K562 (cell line): Measurements from ENCODE around the gene SYCP3. TPM values are rescaled to one million over a fixed set of nuclear protein-coding genes. Genes with fewer than 3 reads are reported as not detected.

Source experiments
- ATAC-seq: fragments of 200-7000 bp; cut with Tn5 transposase; 3 replicates; pipeline ENCODE4 v1.9.1; 2020; ENCODE audit warnings: moderate library complexity
- BruUV-seq: library from RNA; stranded (reverse); fragments of 400-500 nt; replicated peaks from 2 replicates; lab custom pipeline; 2021; lab: Mats Ljungman, UMichigan
- CTCF ChIA-PET: fragments of 300-600 bp; formaldehyde crosslinking; extraction: SDS; loops from one replicate; lab custom pipeline; 2021; ENCODE audit warnings: low intra/inter-chr PET ratio; lab: Yijun Ruan, JAX
- POLR2A ChIA-PET: fragments of 300-600, 350-650 bp; sonication (Branson Sonifier 250); formaldehyde crosslinking; extraction: SDS; loops from one replicate; lab custom pipeline; 2021; ENCODE audit warnings: antibody characterized with exemption, inconsistent platforms; lab: Yijun Ruan, JAX
- DNase-seq, 4 experiments: peaks; one replicate each; pipeline versions ENCODE4 v3.0.0 to v3.0.0-alpha.2; 2011 to 2018; ENCODE audit warnings: low spot score in 3 of 4, mixed read lengths in 3 of 4; ENCODE audit errors: extremely low read depth in 1 of 4
- FAIRE-seq: peaks from 2 replicates; lab custom pipeline; 2011; peaks lifted over from hg19 to GRCh38; lab: Jason Lieb, UNC
- H2AFZ ChIP-seq: 2 replicates; pipeline ENCODE4 v1.6.0; 2011; ENCODE audit warnings: low read depth, low read length, control low read depth, inconsistent platforms
- H3K27ac ChIP-seq: fragments of 200-600 bp; 3 replicates; pipeline ENCODE4 v1.8.0; 2011; ENCODE audit warnings: low read depth, mild to moderate bottlenecking, control low read depth, inconsistent platforms, low read length, moderate library complexity, mixed read lengths; ENCODE audit errors: extremely low read depth
- H3K27me3 ChIP-seq, 2 experiments: fragments of 300-600 bp in 1 of 2; 2 replicates in 1 of 2; 3 replicates in 1 of 2; pipeline versions ENCODE4 v1.6.0 to v1.8.0; 2011; ENCODE audit warnings: inconsistent platforms in 2 of 2, low read length in 2 of 2, mild to moderate bottlenecking in 1 of 2, mixed read lengths in 1 of 2, moderate library complexity in 1 of 2; ENCODE audit not compliant: control insufficient read depth in 2 of 2, insufficient read depth in 2 of 2
- H3K36me3 ChIP-seq: fragments of 300-600 bp; 3 replicates; pipeline ENCODE4 v1.8.0; 2011; ENCODE audit warnings: mild to moderate bottlenecking, low read length, inconsistent platforms; ENCODE audit not compliant: control insufficient read depth, insufficient read depth
- H3K4me1 ChIP-seq, 2 experiments: fragments of 200-600 bp in 1 of 2; replicated peaks in 1 of 2; 2 replicates in 1 of 2; 3 replicates in 1 of 2; pipeline versions ENCODE4 v1.5.1 to v1.8.0; 2011; ENCODE audit warnings: inconsistent platforms in 2 of 2, low read length in 2 of 2, mild to moderate bottlenecking in 1 of 2, mixed read lengths in 1 of 2, moderate library complexity in 1 of 2; ENCODE audit not compliant: control insufficient read depth in 2 of 2, insufficient read depth in 2 of 2
- H3K4me2 ChIP-seq: 2 replicates; pipeline ENCODE4 v1.6.1; 2011; ENCODE audit warnings: low read length, control low read depth, inconsistent platforms, mixed read lengths; ENCODE audit not compliant: insufficient read depth
- H3K4me3 ChIP-seq: fragments of 200-600 bp; sonication (generic), shearing (Covaris generic); 2 replicates; pipeline ENCODE4 v1.5.1; 2016; ENCODE audit warnings: control low read depth, inconsistent platforms
- H3K79me2 ChIP-seq: fragments of 200-600 bp; 3 replicates; pipeline ENCODE4 v1.8.0; 2011; ENCODE audit warnings: low read length, inconsistent platforms; ENCODE audit not compliant: control insufficient read depth, insufficient read depth
- H3K9ac ChIP-seq, 2 experiments: 2 replicates each; pipeline versions ENCODE4 v1.6.0 to v1.6.1; 2011; ENCODE audit warnings: low read depth in 2 of 2, low read length in 2 of 2, control low read depth in 1 of 2, inconsistent platforms in 1 of 2, mild to moderate bottlenecking in 1 of 2, mixed read lengths in 1 of 2; ENCODE audit not compliant: insufficient read depth in 1 of 2
- H3K9me1 ChIP-seq: one replicate; pipeline ENCODE4 v1.6.0; 2011; ENCODE audit warnings: inconsistent platforms, mild to moderate bottlenecking, low read length, moderate library complexity; ENCODE audit not compliant: control insufficient read depth, insufficient read depth
- H3K9me3 ChIP-seq: replicated peaks from 2 replicates; pipeline ENCODE4 v1.5.1; 2011; ENCODE audit warnings: low read depth, low read length, inconsistent platforms; ENCODE audit not compliant: control insufficient read depth, insufficient read depth
- H4K20me1 ChIP-seq: replicated peaks from 2 replicates; pipeline ENCODE4 v1.6.1; 2011; ENCODE audit warnings: low read length, inconsistent platforms, mixed read lengths; ENCODE audit not compliant: control insufficient read depth, insufficient read depth
- AFF1 ChIP-seq, 2 experiments: fragments of 450-650 bp; IDR thresholded peaks; 2 replicates each; pipeline ENCODE4 v1.6.1; 2018; ENCODE audit warnings: mild to moderate bottlenecking in 2 of 2, low read depth in 1 of 2; ENCODE audit not compliant: partially characterized antibody in 2 of 2
- ARHGAP35 ChIP-seq: fragments of 450-650 bp; IDR thresholded peaks from 2 replicates; pipeline ENCODE4 v1.6.1; 2018; ENCODE audit not compliant: partially characterized antibody
- CBFA2T2 ChIP-seq: fragments of 450-650 bp; conservative IDR thresholded peaks from 2 replicates; pipeline ENCODE4 v1.6.1; 2017; ENCODE audit warnings: mild to moderate bottlenecking
- DACH1 ChIP-seq: fragments of 450-650 bp; IDR thresholded peaks from 2 replicates; pipeline ENCODE4 v1.6.1; 2018; ENCODE audit not compliant: partially characterized antibody
- EGR1 ChIP-seq: fragments of 450-650 bp; conservative IDR thresholded peaks from 2 replicates; pipeline ENCODE4 v1.6.1; 2017; ENCODE audit warnings: mild to moderate bottlenecking
- FOXK2 ChIP-seq, 2 experiments: fragments of 450-650 bp; IDR thresholded peaks in 1 of 2; conservative IDR thresholded peaks in 1 of 2; 2 replicates each; pipeline ENCODE4 v1.6.1; 2016; ENCODE audit warnings: low read depth in 2 of 2, mild to moderate bottlenecking in 1 of 2
- MTA1 ChIP-seq: fragments of 450-650 bp; IDR thresholded peaks from 2 replicates; pipeline ENCODE4 v1.6.1; 2017; ENCODE audit warnings: borderline replicate concordance
- MYC ChIP-seq, 2 experiments: fragments of 250-450 bp in 1 of 2; sonication (Bioruptor Pico) in 1 of 2; IDR thresholded peaks; 2 replicates each; pipeline versions ENCODE4 v1.5.1 to v1.6.1; 2012 to 2021; ENCODE audit warnings: low read depth in 2 of 2, borderline replicate concordance in 1 of 2, improper control_type of control experiment in 1 of 2, low read length in 1 of 2, mild to moderate bottlenecking in 1 of 2, moderate library complexity in 1 of 2
- RBBP5 ChIP-seq: fragments of 200-600 bp; sonication (generic); IDR thresholded peaks from 2 replicates; pipeline ENCODE4 v1.6.1; 2012; ENCODE audit warnings: borderline replicate concordance, mild to moderate bottlenecking, low read length, control low read depth, inconsistent platforms; ENCODE audit not compliant: insufficient read depth, poor library complexity, severe bottlenecking
- RFX5 ChIP-seq: IDR thresholded peaks from 2 replicates; pipeline ENCODE4 v1.6.1; 2011; ENCODE audit warnings: low read depth, mild to moderate bottlenecking, improper control_type of control experiment, low read length
- SMARCA4 ChIP-seq: fragments of 450-650 bp; IDR thresholded peaks from 2 replicates; pipeline ENCODE4 v1.6.1; 2016
- TAL1 ChIP-seq: fragments of 450-650 bp; IDR thresholded peaks from 2 replicates; pipeline ENCODE4 v1.6.1; 2016; ENCODE audit warnings: mild to moderate bottlenecking
- TBL1XR1 ChIP-seq, 2 experiments: IDR thresholded peaks; 2 replicates each; pipeline ENCODE4 v1.6.1; 2012; ENCODE audit warnings: improper control_type of control experiment in 2 of 2, low read length in 2 of 2, mild to moderate bottlenecking in 1 of 2
- THAP7 ChIP-seq: fragments of 250-450 bp; sonication (Bioruptor Pico); IDR thresholded peaks from 2 replicates; pipeline ENCODE4 v1.5.0; 2021
- TRIM24 ChIP-seq, 2 experiments: fragments of 450-650 bp; IDR thresholded peaks; 2 replicates each; pipeline ENCODE4 v1.6.1; 2016
- ZBTB2 ChIP-seq: fragments of 450-650 bp; IDR thresholded peaks from 2 replicates; pipeline ENCODE4 v1.6.1; 2016; ENCODE audit warnings: antibody characterized with exemption
- ZEB2 ChIP-seq: fragments of 450-650 bp; IDR thresholded peaks from 2 replicates; pipeline ENCODE4 v1.6.1; 2016
- in situ Hi-C: fragments of 300-500 bp; cut with MboI; formaldehyde crosslinking; loops from 4 replicates; pipeline ENCODE4 v1.15.0; 2018; ENCODE audit warnings: inconsistent platforms, mixed read lengths
- intact Hi-C: fragments of 100-400 bp; cut with micrococcal nuclease; formaldehyde crosslinking; loops from 2 replicates; pipeline ENCODE4 v1.14.2; 2022
- polyA plus RNA-seq, 8 experiments: library from polyadenylated mRNA; depleted of rRNA in 4 of 8; stranded (reverse) in 5 of 8; unstranded in 3 of 8; fragments of >200 nt; fragmentation: Nextera tagmentation in 2 of 8; fragmentation: Illumina TruSeq in 1 of 8; extraction: Ambion mirVana in 2 of 8; extraction: Trizol in 1 of 8; gene quantifications; 2 replicates each; pipeline versions ENCODE4 v1.2.1 to v1.2.3, GENCODE V29; 2011 to 2014; ENCODE audit warnings: inconsistent platforms in 1 of 8, missing spikeins in 1 of 8
- total RNA-seq, 7 experiments: library from RNA; depleted of rRNA in 6 of 7; stranded (reverse); fragments of >200 nt in 6 of 7; fragmentation: Illumina TruSeq in 2 of 7; extraction: Trizol in 2 of 7; gene quantifications; 2 replicates each; pipeline versions ENCODE4 v1.2.1 to v1.2.3, GENCODE V29; 2011 to 2021; ENCODE audit warnings: low replicate concordance in 1 of 7

Gene SYCP3
- total and polyA plus RNA-seq, 9 of the 15 experiments (the other 6 are each of a cell fraction or from before 2014, with no cell fraction given): 0.11 to 0.25 (median 0.22) TPM; not detected in 4

- ChIA-PET POLR2A (interaction anchor here (0.9 to 1.6 kb wide), 3 partner anchors 9 to 17 kb away, joined by 3 to 6 read pairs (median 3); no protein-coding TSS in a partner anchor), CTCF (no interaction called here)
- H3K4me2 ChIP-seq: peak overlapping the region; percentile 50
- FAIRE-seq (peak; percentile 79), DNase-seq (peak; percentile 25 to 77 (median 46)), ATAC-seq (peak; percentile 89)
- no TSS peak for BruUV-seq
- H3K79me2 ChIP-seq: peaks cover 85% of the 10 kb centered on the region
- H3K9me1 ChIP-seq: peaks cover 4% of the 10 kb centered on the region
- intact Hi-C loops (no loop called here), in situ Hi-C loops (no loop called here)
- peaks cover 2 to 35% of the 10 kb centered on the region in 2 experiments; a peak in 4 of 5 replicates for H3K4me1 ChIP-seq
- no peaks in the 10 kb centered on the region for H3K27me3 ChIP-seq
- peak overlapping the region; percentile 65; the same call in 2 of the 3 replicates for H3K27ac ChIP-seq
- peaks cover 13% of the 10 kb centered on the region; the same call in 1 of the 2 replicates for H4K20me1 ChIP-seq
- peak overlapping the region; percentile 2 to 34; a peak in 2 of 4 replicates for H3K9ac ChIP-seq
- no peak overlapping the region for H2AFZ ChIP-seq
- H3K9me3 ChIP-seq: no peaks in the 10 kb centered on the region
- H3K36me3 ChIP-seq: peaks cover 23% of the 10 kb centered on the region
- H3K4me3 ChIP-seq: no peak overlapping the region
- TF ChIP-seq ZEB2 (peak; percentile 82), AFF1 (IDR thresholded peaks at IDR 0.05; ENCODE audit: low read depth in 1 of 2, partially characterized antibody in 2 of 2) (peak in 1 of 2 experiments; percentile 26), TBL1XR1 (IDR thresholded peaks at IDR 0.05; ENCODE audit: low read length in 2 of 2) (0 out of 4 replicates have a peak, but pooled peaks of 1 of the 2 experiments have one; percentile 54), RBBP5 (peak; percentile 39), EGR1 (peak; percentile 74), FOXK2 (conservative IDR thresholded peaks at IDR 0.05 in 1 of 2, IDR thresholded peaks at IDR 0.05 in 1 of 2; ENCODE audit: low read depth in 2 of 2) (peak; percentile 80 to 86), CBFA2T2 (peak; percentile 48; the same call in 1 of the 2 replicates), SMARCA4 (peak; percentile 81), DACH1 (peak; percentile 8), MTA1 (0 out of 2 replicates have a peak, but pooled peaks have one; percentile 52), THAP7 (no peak), MYC (IDR thresholded peaks at IDR 0.05; ENCODE audit: low read depth, low read length) (peak; percentile 73; the same call in 1 of the 2 replicates), MYC (CRISPR knock-in tag; IDR thresholded peaks at IDR 0.05; ENCODE audit: borderline replicate concordance, low read depth) (no peak), ARHGAP35 (no peak), TAL1 (peak; percentile 48), TRIM24 (IDR thresholded peaks at IDR 0.05) (no peak), ZBTB2 (peak; percentile 48; the same call in 1 of the 2 replicates), RFX5 (no peak)
These were observed 32.0 kb downstream of the SYCP3 start for GRCh38 chr12:101707131-101707782.
